HUES6 (cell line): Measurements from ENCODE around the gene IRF2.

ENCODE experiments used
- H3K27ac ChIP-seq: 2 replicates; pipeline ENCODE4 v1.7.0; 2013; ENCODE audit warnings: low read depth, mild to moderate bottlenecking, low read length, inconsistent platforms
- H3K27me3 ChIP-seq: 2 replicates; pipeline ENCODE4 v1.6.1; 2013; ENCODE audit warnings: low read length; ENCODE audit not compliant: control insufficient read depth, insufficient read depth
- H3K36me3 ChIP-seq: 2 replicates; pipeline ENCODE4 v1.6.1; 2013; ENCODE audit warnings: low read length; ENCODE audit not compliant: control insufficient read depth, insufficient read depth
- H3K4me1 ChIP-seq: 2 replicates; pipeline ENCODE4 v1.6.1; 2013; ENCODE audit warnings: low read length; ENCODE audit not compliant: control insufficient read depth, insufficient read depth
- H3K4me3 ChIP-seq: 2 replicates; pipeline ENCODE4 v1.5.1; 2013; ENCODE audit warnings: low read depth, low read length
- H3K9ac ChIP-seq: one replicate; pipeline ENCODE4 v1.6.1; 2013; ENCODE audit warnings: mild to moderate bottlenecking, low read length
- H3K9me3 ChIP-seq: 2 replicates; pipeline ENCODE4 v1.6.1; 2013; ENCODE audit warnings: low read depth, low read length; ENCODE audit not compliant: control insufficient read depth, insufficient read depth

IRF2 gene

DNA sequence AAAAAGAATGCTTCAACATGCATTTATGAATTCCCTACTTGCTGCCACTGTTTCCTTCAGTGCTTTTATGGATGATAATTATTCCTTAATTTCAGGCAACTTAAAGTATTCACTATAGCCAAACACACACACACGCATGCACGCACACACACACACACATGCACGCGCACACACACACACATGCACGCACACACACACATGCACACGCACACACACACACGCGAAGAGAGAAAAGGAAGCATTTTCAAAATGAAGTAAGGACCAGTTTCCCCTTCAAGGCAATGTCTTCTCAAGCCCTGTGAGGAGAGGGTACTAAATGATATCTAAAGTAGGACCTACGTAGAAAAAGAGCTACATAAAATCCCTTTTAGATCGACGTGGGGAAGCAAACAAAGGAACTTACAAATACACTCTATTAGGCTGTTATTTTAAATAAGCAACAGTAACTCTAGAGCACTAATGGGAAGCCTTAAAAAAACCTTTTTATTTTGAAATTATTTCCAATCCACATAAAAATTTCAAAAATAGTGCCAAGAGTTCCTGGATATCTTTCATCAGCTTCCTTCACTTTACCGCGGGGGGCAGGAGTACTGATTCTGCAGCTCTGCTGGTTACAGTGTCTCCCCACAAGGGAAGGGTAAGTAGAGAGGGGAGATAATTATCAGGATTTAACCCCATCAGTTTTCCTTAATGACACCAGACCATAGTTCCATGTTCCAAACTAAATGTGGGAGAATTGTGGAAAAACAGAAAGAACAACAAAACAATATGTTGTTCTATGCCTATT lies 13.7 kb downstream of the IRF2 start:
- H3K27ac ChIP-seq: no peak overlapping the region
- H3K9me3 ChIP-seq: no peaks in the 10 kb centered on the region
- H3K27me3 ChIP-seq: no peaks in the 10 kb centered on the region
- no peak overlapping the region for H3K4me3 ChIP-seq
- H3K4me1 ChIP-seq: peaks cover 12% of the 10 kb centered on the region
- no peaks in the 10 kb centered on the region for H3K36me3 ChIP-seq
- no peak overlapping the region for H3K9ac ChIP-seq

DNA sequence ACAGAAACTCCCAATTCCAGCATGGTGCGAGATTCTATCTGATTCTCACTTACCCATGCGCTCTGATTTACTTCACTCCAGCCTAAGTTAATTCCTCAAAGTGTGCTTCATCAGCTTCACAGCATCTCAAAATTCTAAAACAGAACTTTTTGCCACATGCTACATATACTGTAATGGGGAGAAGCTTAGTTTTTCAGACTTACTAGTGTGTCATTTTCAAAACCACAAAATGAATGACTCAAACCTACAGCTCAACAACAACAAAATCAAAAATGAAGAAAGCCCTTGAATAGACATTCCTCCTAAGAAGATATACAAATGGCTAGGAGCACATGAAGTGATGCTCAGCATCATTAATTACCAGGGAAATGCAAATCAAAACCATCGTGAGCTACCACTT lies 14.9 kb downstream of the IRF2 start:
- Histone ChIP-seq H3K27me3 (no peaks in the 10 kb centered on the region), H3K9me3 (no peaks in the 10 kb centered on the region), H3K9ac (no peak overlapping the region), H3K27ac (no peak overlapping the region), H3K36me3 (no peaks in the 10 kb centered on the region), H3K4me1 (peaks cover 12% of the 10 kb centered on the region), H3K4me3 (no peak overlapping the region)

DNA sequence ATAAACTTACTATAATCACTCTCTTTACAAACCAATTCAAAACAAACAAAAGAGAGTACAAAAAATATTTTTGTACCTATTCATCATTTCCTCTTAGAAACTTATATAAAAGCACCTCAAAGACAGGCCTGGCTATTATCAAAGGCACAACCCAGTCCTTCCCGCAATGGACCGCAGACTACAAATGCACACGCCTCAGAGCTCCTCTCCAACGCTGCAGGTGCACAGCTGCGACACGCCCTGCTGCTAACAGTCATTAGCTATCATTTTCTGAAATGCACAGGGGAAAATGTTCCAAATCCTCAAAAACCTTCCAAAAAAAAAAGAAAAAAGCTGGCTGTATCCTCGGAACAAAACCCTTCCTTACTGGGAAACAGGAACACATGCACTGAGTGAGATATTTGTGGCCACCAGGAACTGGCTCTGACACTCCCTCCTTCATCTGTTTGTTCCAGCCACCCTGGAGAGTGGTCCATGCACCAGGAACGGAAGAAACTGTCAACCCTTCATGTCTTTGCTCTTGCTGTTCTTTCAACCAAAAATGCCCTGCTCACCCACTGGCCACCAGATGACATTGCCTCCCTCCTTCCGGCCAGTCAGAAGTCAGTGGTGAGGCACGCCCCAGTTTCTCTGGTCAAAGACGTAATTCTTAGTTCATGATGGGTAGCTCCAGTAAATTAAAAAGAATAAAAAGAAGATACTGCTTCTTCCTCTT lies 16.7 kb downstream of the IRF2 start:
- no peak overlapping the region for H3K9ac ChIP-seq
- H3K4me1 ChIP-seq: peaks cover 21% of the 10 kb centered on the region
- no peak overlapping the region for H3K27ac ChIP-seq
- H3K36me3 ChIP-seq: no peaks in the 10 kb centered on the region
- no peaks in the 10 kb centered on the region for H3K9me3 ChIP-seq
- no peak overlapping the region for H3K4me3 ChIP-seq
- H3K27me3 ChIP-seq: no peaks in the 10 kb centered on the region

DNA sequence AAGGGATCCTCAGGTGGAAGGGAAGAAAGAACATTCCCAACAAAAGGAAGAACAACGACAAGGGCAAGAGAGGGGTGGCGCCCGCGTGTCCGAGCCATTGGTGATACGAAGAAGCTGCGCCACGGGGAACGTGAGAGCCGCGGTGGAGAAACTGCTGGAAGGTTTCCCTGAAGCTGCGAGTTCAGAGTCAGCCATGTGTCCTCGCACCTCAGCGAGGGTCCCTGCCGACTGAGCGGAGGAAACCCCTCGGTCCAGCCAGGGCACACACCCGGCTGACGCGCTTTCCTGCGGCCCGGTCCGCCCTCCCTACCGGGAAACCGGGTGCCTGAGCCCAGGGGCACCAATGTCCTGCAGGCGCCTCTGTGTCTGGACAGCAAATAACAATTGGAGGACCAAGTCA lies 18.0 kb downstream of the IRF2 start:
- Histone ChIP-seq H3K9ac (no peak overlapping the region), H3K4me3 (no peak overlapping the region), H3K27me3 (no peaks in the 10 kb centered on the region), H3K36me3 (no peaks in the 10 kb centered on the region), H3K9me3 (no peaks in the 10 kb centered on the region), H3K4me1 (peaks cover 19% of the 10 kb centered on the region), H3K27ac (no peak overlapping the region)

DNA sequence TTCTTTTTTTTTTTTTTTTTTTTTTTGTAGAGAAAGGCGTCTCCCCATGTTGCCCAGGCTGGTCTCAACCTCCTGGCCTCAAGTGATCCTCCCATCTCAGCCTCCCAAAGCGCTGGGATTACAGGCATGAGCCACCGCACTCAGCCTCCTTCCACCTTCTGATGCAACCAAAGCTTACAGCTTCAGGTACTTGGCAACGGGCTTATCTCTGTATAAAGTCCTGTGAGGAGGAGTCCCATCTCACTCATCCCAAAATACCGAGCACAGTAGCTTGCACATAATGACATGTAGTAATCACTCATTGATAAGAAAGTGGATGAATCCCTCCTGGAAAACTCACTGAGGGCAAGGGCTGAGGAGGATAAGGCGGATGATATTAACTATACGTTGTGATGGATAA lies 19.1 kb downstream of the IRF2 start:
- no peak overlapping the region for H3K27ac ChIP-seq

DNA sequence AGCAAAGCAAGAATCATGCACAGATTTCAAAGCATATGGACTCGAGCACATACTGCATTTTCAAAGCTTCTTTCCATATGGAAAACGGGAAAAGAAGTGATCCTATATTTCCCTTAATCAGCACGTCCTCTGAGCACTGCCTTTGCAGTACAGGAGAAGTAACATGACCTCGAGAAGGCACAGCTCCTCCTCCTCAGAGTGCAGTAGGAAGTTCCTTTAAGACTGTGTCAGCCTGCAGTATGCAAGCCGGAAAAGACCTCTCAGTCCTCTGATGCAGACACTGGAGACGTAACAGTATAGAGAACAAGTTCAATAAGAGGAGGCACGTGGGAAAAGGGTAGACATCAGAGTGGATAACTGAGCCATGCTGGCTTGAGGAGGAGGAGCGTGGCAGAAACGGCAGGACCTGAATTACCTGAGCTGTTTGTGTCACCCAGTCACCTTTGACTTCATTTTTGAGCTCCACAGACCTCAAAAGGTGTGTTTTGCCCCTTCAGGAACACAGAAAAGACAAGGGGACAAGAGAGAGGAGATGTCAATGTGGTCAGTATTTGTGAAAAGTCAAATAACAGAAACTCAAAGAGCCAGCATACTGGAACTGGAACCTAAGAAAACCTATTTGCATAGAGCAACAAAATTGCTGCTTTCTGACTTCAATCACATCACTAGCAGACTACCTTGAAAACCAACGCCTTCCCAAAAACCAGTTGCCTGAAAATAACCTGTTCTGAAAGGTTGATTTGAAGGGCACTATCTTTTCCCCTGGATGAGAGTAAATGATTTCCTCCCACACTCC lies 20.8 kb downstream of the IRF2 start:
- H3K27me3 ChIP-seq: no peaks in the 10 kb centered on the region
- no peak overlapping the region for H3K27ac ChIP-seq
- H3K9ac ChIP-seq: no peak overlapping the region
- H3K9me3 ChIP-seq: no peaks in the 10 kb centered on the region
- H3K36me3 ChIP-seq: no peaks in the 10 kb centered on the region
- H3K4me1 ChIP-seq: peaks cover 35% of the 10 kb centered on the region
- no peak overlapping the region for H3K4me3 ChIP-seq

More for the DNA sequence above, 19.1 kb downstream of the IRF2 start:
- no peak overlapping the region for H3K9ac ChIP-seq
- no peaks in the 10 kb centered on the region for H3K27me3 ChIP-seq
- H3K9me3 ChIP-seq: no peaks in the 10 kb centered on the region
- no peak overlapping the region for H3K4me3 ChIP-seq
- H3K4me1 ChIP-seq: peaks cover 21% of the 10 kb centered on the region
- H3K36me3 ChIP-seq: no peaks in the 10 kb centered on the region

DNA sequence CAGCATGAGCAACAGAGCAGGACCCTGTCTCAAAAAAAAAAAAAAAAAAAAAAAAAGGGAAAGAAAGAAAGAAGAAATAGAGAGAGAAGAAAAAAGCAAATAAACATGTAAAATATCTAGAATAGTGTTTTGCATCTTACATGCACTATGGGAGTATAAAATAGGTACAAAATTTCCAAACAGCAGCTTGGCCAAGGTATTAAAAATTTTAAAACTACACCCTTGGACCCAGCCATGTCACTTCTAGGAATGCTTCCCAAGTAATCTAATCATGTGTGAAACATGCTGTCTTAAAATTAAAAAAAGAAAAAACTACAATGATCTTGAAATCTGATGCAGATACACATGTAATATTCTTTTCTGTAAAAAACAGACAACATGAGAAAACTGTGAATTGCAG lies 21.6 kb downstream of the IRF2 start:
- Histone ChIP-seq H3K9ac (no peak overlapping the region), H3K27me3 (no peaks in the 10 kb centered on the region), H3K9me3 (no peaks in the 10 kb centered on the region), H3K4me3 (no peak overlapping the region), H3K36me3 (no peaks in the 10 kb centered on the region), H3K4me1 (peaks cover 43% of the 10 kb centered on the region), H3K27ac (no peak overlapping the region)

DNA sequence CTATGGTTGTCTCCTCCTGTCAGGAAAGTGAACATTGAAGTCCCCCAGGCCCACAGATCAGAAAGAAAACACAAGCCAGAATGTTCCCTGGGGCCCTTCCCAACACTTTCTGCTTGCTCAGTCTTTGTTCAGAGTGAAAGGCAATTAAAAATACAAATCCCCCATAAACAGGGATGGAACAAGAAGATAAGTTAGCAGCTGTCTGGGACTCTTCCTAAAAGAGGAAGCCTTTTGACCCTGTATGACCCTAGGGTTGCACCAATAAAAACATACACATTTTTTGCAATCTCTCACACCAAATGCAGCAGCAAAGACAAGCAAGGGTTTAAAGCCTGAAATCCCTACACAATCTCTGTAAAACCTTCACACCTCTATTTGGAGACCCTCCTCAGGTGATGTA lies 22.6 kb downstream of the IRF2 start:
- no peaks in the 10 kb centered on the region for H3K36me3 ChIP-seq
- no peaks in the 10 kb centered on the region for H3K9me3 ChIP-seq
- no peak overlapping the region for H3K4me3 ChIP-seq
- no peak overlapping the region for H3K27ac ChIP-seq
- no peak overlapping the region for H3K9ac ChIP-seq
- no peaks in the 10 kb centered on the region for H3K27me3 ChIP-seq
- peaks cover 53% of the 10 kb centered on the region for H3K4me1 ChIP-seq

DNA sequence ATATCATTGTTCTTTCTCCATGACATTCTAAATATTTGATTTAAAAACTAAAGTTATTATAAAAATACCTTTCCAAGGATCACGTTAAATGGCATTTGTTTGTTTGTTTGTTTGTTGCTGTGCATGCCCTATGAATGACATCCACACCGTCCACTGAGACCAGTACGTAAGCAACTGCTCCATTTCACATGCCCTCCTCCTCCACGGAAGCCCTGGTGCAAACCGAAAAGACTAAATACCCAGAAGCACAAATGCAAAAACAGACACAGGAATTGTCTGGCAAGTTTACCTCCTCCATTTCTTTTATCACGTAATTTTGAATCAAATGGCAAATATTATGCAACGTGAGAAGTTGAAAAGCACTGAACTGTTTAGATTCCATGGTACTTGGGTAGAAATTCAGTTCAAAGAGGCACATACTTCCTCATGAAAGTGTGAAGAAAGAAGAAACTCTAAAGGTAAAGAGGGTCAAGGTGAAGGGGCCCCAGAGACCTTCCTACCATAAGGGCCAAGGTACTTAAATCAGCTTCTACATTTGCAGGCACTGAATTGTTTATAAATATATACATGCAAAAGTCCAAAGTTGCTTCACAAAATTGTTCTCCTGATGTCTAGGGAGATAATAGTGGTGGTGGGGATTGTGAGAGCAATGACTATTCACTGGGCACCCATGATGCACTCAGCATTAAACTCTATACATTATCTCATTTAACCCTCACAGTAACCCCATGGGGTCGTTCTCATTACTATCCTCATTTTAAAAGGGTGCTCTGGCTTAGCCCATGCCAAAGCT lies 23.4 kb downstream of the IRF2 start:
- Histone ChIP-seq H3K4me3 (no peak overlapping the region), H3K4me1 (peaks cover 53% of the 10 kb centered on the region), H3K9ac (no peak overlapping the region), H3K9me3 (no peaks in the 10 kb centered on the region), H3K27ac (no peak overlapping the region), H3K36me3 (no peaks in the 10 kb centered on the region), H3K27me3 (no peaks in the 10 kb centered on the region)

DNA sequence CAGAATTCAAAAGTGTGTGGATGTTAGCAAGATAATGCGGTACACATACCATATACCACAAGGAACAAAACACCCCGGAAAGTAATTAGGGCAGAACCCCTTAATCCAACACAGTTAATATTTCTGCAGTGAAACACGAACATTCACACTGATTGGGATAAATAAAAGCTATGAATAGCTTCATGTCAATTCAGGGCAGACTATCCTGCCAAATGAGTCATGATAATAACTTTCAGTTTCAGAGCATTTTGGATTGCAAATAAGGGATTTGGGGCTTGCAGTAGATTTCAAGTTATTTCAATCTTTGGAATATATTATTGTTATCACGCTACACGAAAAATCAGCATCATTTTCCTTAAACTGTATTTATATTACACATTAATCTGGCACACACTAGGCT lies 24.3 kb downstream of the IRF2 start:
- Histone ChIP-seq H3K4me3 (no peak overlapping the region), H3K27ac (no peak overlapping the region), H3K27me3 (no peaks in the 10 kb centered on the region), H3K36me3 (no peaks in the 10 kb centered on the region), H3K4me1 (peaks cover 56% of the 10 kb centered on the region), H3K9ac (no peak overlapping the region), H3K9me3 (no peaks in the 10 kb centered on the region)
